Measurements from ENCODE around the gene CDK15.
"Not testable (repeated sequence)": the region's sequence is repeated elsewhere in the genome, so short reads cannot be mapped to it uniquely, and the experiment has no call there.

The CDK15 gene

DNA sequence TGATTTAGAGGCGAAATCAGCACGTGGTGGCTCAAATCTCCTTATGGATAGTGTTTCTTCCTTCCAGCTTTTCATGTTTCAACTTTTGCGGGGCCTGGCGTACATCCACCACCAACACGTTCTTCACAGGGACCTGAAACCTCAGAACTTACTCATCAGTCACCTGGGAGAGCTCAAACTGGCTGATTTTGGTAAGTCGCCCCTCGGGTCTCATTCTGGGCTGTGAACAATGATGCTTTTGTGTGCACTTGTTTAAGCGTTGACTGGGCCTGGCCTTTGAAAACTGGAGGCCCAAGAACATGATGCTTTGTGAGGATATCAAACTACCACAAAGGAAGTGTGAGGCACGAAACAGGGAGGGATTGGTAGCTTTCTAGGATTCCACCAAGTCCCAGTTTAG, 27.4 kb downstream of the CDK15 start:
- DNase-seq, result no peak

DNA sequence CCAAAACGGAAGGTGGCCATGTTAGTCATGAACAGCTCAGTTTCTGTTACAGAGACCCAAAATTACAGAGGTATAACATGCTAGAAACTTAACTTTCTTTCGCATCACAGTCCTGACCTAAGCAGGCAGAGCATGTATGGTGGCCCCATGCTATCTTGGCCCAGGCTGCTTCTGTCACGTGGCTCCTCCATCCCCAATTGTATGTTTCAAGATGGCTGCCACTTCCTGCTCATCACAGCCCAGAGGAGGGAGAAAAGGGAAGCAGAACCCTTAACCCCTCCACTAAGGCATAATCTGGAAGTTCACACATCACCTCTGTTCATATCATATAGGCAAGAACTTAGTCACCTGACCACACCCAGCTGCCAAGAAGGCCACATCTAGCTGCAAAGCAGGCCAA, 28.7 kb downstream of the CDK15 start:
- DNase-seq, result no peak

DNA sequence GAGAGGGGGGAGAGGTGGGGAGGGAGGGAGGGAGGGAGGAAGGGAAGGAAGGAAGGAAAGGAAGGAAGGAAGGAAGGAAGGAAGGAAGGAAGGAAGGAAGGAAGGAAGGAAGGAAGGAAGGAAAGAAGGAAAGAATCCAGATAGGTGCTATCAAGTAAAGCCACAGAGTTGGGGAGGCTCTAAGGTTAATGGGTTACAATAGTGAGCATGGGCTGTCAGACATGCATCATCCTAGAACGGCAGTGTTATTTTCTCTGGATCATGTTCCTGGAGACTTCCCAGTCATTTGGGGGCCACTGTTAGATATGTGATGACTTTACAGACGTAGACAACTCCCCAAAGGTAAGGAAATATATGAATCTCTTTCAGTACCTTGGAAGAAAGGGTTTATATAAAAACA, 31.1 kb downstream of the CDK15 start:
- DNase-seq, result no peak

DNA sequence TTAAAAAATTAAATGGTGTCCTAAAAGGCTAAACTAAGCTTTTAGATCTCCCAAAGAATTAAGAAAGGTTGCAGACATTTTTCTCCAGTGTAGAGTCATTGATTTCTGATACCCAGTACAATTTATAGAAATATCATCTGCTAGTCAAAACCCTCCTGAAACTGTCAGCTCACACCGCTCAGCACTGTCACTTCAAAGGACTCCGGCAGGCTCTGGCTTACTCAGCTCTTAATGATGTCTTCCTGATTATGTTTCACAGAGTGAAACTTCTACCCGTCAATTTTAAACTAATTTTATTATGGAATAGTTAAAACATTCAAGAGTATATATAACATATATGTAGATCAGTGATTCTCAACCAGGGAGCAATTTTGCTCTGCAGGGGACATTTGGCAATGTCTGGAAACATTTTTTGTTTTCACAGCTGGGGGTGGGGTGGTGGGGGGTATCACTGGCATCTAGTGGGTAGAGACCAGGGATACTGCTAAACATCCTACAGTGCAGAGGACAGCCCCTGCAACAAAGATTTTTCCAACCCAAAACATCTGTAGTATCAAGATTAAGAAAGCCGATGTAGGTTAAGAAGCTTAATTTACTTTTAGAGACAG, 31.6 kb downstream of the CDK15 start:
- DNase-seq, result no peak

DNA sequence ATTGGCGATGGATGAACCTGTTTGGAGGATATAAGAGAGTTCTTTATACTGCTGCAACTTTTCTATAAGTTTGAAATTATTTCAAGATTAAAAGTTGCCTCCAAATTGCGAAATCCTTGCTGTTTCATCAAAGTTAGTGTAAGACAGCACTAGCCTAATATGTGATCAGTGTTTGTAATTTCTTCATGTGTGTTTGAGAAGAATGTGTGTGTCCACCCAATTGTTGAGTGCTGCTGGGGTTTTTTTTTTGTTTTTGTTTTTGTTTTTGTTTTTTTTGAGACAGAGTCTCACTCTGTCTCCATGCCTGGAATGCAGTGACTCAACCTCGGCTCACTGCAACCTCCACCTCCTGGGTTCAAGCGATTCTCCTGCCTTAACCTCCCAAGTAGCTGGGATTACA, 33.4 kb downstream of the CDK15 start:
- no peak for DNase-seq

DNA sequence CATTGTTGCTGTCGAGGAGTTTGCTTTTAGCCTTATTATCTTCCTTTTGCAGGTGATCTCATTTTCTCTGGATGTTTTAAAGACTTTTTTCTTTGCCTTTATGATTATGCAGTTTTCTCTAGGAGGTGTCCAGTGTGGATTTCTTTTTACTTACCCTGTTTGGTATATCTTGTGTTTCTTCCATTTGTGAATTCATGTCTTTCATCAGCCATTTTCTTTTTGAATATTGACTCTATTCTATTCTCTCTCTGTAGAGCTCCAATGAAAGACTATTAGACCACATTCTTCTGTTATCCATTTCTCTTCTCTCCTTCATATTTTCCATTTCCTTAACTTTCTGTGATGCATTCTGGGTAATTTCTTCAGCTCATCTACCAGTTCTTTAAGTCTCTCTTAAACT, 34.4 kb downstream of the CDK15 start:
- no peak for DNase-seq

DNA sequence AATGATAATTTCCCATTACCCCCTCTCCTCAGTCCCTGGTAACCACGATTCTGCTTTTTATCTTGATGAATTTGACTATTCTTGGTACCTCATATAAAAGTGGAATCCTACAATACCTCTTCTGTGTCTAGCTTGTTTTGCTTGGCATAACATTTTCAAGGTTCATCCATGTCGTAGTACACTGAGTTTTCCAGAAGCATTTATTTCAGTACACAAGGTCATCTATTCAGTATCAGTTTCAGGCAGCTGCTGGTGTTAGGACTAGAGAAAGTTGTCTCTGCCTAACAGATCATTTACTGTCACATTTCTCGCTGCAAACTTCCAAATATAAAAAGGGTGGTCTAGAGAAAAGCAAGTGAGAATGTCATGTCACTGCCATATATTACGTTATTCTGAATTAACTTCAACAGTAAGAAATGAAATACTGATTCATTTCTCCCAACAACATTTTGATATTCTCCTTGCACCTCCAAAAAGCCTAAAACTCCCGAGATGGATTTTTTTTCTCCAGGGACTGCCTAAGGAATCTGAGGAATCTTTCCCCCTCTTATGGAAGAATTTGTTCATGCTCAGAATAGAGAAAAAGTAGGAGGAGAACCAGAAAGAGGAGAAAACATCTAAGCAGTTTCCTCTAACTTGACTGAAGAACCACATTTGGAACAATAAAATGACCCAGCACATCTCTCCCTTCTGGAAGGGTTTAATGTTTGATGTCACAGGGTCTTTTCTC, 36.0 kb downstream of the CDK15 start:
- no peak for DNase-seq

DNA sequence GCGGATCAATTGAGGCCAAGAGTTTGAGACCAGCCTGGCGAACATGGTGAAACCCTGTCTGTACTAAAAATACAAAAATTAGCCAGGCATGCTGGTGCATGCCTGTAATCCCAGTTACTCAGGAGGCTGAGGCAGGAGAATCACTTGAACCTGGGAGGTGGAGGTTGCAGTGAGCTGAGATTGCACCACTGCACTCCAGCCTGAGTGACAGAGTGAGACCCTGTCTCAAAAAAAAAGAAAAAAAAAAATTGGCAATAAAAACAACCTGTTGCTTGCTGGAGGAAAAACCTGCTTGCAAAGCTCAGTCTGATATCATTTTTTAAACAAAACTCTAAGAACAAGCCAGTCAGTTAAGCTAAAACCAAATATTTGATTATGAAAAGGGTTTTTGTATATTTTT, 38.6 kb downstream of the CDK15 start:
- not testable (repeated sequence) for DNase-seq

DNA sequence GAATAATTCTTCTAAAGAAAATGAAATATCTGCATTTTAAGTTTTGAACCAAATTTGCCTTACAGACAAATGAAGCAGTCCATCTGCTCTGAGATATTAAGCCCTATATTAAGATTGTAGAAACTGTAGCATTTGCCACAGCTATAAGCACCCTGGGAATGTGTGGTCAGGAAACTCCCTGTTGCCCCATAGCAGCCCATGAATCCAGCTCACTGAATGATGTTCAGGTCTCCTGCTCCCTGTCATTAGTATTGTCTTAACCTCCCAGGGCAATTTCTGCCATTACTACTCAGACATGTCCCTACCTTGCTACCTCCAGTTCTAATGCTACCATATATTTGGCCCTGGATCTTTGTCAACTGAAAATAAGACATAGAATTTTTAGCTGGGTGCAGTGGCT, 41.1 kb downstream of the CDK15 start:
- no peak for DNase-seq

DNA sequence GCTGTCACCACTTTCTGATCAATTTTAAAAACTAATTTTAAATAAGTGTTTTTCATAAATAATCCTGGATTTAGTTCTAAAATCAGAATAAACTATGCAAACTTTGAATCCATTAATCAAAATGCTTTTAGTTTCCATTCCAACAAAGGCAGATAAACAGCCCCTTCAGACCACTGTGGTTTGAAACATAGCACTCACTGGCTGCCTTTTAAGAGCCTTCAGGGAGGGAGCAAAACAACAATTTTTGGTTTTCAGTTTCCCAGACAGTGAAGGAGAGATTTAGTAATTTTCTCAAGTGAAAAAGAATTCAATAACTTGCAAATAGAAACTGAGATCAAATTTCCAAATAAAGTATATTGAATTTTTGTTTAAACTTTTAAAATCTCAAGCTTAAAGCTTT, 46.1 kb downstream of the CDK15 start:
- no peak for DNase-seq

DNA sequence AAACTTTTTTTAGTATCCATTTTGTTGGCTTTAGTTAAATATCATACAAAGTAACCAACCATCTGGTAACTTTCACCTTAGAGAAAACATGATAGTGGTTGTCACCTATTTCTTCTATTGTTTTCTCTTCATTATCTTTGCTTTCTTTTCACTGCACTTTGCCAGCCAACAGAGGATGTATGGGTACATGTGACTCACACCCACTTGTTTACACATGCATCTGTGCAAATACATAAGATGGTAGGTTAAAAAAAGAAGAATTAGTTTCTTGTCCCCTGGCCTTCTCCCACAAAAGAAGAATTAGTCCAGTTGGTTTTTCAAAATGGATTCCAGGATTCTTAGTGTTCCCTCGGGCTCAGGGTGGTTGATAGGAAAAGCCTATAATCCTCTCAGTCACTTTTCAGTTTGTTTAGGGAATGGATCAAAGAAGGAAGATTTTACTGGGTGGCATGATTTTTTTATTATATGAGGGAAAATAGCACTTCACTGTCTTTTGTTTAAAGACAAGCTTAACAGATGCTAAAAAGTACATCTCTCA, 46.6 kb downstream of the CDK15 start:
- no peak for DNase-seq

DNA sequence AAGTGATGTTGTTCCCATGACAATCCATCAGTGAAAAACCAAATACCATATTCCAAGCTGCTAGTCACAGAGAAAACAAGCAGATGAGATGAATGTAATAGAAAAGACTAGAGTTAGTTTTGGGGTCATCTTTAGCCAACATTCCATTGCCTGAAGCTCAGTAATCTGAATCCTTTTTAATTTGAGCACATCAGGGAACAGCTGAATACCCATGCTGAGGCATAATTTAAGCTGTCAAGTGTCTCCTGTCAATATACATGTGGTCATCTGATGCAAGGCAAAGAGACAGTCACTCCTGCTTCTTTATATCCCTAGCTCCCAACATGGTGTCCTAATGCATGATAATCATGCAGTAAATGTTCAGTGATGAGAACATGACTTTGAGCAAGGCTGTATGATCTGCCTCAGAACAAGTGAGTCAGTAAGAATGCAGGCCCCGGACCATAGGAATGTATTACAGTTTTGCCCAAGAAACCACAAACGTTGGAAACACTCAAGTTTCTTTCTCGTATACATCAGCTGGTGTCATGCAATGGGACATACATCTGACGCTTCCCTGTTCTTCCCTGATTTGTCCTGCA, 48.0 kb downstream of the CDK15 start:
- no peak for DNase-seq

DNA sequence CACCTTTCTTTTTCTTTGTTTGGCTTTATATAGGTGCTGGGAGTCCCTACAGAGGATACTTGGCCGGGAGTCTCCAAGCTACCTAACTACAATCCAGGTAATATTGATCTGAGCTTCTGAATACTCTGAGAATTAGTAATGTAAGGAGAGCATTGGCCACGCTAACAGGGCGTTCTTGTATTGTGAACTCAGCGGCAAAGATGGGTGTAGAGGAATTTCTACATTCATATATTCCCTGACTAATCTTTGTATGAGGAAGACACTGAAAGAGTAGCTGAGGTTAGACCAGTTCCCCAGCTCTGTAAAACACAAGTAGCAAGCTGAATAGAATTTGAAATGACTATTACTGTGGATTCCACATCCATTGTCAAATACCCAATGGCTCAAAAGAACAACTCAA, 48.5 kb downstream of the CDK15 start:
- DNase-seq, result no peak

DNA sequence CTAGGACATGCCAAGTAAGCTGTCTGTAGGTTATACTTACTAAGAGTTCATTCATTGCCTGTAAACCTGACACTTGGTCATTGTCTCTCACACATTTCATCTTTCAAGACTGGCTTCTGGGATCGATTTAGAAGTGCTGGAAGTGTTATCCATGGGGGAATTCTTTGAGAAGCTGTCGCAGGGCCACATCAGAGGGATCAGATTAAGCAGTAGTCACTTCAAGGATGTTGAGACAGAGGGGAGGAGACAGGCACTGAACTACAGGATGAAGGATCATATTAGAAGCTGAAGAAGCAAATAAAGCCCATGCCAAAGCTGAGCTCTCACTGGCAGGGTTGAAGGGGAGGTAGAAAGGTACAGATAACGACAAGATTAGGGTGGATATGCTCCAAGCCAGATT, 49.0 kb downstream of the CDK15 start:
- no peak for DNase-seq

DNA sequence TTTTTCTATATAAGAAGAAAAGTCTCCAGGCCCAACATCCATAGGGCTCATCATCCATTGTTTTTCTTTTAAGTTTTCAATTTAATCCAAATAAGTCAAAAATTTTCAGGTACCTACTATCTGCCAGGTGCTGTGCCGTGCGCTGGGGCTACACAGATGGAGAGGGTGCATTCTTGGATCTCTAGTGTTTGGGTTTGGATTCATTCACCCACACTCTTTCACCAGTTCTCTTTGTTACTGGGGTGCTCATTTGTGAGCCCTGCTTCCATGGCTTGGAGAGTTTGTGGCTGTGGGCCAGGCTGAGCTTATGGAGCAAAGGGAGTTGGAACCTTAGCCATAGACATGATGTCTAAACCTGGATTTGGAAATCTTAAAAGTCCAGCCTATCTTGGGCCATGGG, 51.0 kb downstream of the CDK15 start:
- no peak for DNase-seq

DNA sequence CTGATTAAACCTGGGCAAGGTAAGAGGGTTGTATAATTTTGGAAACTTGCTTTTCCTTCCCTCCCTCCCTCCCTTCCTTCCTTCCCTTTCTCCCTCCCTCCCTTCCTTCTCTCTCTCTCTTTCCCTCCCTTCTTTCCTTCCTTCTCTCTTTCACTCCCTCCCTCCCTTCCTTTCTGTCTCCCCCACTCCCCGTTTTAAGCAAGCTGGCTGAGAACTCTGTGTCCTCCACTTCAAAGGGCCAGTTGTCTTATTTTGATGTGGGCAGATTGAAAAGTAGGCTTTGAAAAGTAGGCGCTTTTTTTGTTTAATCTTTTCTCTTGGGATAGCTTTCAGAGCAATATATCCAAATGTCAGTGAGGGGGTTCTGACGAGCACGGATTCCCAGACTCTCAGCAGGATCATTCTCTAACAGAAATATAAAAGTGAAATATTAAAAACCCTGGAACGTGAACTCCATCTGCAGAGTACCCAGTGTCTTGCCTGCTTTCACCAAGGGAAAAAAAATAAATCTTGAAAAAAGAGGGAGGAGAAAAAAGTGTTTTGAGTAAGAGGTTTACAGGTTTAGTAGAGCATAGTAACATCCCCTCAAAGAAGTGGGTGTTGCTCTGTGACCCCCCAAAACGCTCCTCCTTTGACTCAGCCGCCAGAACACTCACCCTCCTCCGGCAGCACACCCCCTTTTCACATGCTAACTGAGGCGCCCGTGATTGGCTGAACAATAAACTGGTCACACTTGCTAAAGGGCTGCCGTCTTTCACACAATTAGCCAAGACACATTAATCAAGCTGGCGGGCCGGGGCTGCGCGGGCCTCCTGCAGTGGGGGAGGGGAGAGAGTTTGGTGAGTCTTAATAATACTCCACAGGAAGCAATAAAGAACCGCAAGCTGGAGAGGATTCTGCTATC, 52.2 kb downstream of the CDK15 start:
- peak; percentile 24 for DNase-seq

DNA sequence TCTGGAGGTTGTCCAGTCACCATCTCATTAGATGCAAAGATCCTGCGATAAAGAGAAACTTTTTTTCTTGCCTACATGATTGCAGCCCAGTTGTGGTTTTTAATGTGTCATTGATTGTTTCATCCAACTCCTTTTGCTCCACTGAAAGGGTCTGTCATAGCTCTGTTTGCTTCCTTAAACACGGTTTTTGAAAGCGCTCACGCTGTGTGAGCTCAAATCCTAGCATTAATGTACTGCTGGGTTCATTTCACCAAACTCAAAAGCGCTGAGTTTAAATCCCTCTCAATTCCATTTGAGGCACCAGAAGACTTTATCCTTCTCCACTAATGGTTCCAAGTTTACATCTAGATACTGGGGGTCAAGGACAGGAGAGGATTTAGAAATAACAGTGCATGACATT, 53.6 kb downstream of the CDK15 start:
- no peak for DNase-seq

DNA sequence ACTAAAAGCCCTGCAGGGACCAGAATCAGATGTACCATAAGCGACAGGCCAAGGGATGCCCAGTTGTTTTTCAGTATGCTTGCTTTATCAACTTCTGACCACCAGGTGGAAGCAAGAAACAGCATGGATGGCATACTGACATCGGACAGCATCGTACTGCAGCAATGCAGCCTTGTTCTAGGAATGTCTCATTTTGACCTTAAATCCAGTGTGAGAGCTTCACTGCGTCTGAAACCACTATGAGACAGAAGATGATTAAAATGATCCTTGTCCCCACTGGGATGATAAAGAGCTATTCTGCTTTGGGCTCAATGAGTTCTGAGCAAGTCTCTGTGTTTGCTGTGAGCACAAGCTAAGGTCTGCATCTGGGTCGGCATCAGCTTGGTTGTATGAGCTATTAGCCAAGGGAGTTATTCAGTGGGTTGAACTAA, 54.3 kb downstream of the CDK15 start:
- peak; percentile 25 for DNase-seq

DNA sequence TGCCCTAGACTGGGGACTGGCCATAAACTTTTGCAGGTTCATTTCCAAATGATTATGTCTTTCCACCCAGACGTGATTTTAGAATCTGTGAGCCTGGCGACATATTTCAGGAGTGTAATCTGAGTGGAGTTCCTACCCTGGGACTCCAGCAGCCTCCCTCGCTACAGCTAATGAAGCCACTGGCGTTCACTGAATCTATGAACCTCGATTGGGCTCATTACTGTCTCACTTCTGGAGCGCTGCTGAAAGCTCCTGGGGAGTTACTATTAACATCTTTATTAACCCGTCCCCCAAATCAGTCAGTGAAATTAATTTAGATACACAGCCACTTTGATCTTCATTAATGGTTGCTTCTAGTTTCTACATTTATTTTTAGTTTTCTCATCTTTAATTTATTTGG, 56.5 kb downstream of the CDK15 start:
- DNase-seq, result no peak

DNA sequence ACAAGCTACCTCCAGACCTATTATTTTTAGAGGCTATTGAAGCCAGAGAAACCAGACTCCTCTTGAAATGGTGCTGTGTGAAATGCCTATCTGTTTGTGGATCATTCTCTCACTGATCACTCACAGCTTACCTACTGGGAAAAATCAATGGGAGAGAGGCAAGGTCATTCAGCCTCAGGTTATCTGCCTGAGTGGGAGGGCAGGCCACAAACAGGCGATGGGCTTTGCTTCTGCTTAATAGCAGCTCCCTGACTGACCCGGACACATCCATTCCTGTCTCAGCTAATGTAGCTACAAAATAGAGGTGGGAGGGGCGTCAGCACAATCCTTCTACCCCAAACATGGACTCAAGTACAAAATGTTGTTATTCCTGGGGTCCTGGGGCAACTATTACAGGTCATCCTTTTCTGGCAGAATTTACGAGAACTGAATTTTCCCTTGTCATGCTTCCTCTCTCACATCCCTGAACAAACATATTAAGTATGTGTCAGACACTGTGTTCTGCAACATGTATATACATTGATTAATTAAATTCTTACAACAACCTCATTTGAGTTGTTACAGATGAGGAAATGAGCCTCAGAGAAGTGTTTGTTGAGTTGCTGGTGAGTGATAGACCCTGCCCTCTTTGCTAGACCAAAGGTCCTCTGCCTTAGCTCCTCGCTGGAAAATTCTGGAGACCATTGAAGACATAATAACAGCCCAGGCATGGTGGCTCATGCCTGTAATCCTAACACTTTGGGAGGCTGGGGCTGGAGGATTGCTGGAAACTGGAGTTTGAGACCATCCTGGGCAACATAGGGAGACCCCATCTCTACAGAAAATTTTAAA, 60.5 kb downstream of the CDK15 start:
- no peak for DNase-seq

DNA sequence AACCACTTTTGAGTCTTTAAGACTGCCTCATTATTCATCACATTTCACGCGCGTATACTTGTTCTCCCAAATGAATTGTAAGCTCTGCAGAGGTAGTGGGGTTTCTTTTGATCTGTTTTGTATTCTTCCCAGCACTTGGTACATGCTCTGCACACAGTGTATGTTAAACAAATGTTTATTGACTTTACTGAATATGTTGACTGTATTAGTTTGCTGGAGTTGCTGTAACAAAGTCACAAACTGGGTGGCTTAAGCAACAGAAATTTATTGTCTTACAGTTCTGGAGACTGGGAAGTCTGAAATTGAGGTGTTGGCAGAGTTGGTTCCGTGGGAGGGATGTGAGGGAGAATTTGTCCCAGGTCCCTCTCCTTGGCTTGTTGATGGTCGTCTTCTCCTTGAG, 65.1 kb downstream of the CDK15 start:
- no peak for DNase-seq

DNA sequence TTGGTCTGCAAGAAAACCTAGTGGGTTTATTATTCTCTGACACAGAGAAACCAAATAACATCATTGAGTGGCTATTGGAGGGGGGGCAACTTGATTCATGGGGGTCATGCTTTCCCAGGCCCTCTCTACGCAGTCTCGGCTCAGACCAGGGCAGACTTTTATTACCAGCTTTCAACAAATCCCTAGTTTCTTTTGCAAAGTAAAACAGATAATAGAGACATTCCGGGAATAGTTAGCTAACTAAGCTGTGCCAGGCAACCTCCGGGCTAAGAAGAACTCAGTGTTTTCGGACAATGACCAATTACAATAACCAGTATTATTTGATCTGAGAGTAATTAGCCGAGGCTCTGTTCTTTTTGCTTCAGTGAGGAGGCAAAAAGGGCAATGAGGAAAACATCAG, 66.3 kb downstream of the CDK15 start:
- no peak for DNase-seq

Measured in NCI-H774 (cell line).